Measurements from ENCODE around the gene PIAS1. TPM values are rescaled to one million over a fixed set of nuclear protein-coding genes. Genes with fewer than 3 reads are reported as not detected.

The PIAS1 gene
- total RNA-seq, 1 experiment from 2014 or later = 25.9 TPM

DNA sequence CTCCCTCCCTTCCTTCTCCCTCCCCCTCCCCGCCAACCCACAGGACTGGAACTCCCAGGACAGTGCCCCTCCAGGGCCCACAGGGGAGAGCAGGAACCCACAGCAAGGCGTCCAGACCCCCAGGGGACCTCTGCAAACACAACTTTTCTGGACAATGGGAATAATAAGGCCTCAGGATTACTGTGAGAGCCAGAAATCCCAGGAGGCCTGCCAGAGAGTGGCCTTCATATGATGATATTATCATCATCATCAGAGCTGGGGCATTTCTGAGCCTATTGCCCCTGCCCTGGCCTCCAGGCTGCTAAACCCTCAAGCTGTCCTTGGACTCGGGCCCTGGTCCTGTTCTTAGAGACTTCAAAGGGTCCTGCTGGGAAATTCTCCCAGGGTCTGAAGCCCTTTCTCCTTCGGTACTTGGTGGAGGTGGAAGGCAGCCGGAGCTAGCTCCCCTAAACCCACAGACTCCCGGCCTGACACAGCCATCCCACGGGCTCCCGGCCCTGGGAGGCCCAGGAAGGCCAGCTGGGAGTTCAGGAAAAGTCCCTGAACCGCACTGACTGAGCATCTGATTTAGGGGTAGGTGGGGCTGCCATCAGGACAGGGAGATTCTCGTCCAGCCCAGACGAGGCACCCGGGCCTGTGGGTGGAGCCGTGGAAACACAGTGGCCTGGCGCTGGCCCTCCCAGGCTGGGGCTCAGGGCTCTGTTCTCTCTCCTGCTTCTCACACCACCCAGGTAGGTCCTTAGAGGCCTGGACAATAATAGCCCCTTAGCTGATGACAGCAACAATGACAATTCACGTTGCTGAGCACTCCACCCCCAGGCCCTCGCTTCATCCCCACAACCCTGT lies 146.1 kb downstream of the PIAS1 start:
- BruUV-seq (replicated peaks) = no TSS peak
- Histone ChIP-seq H3K9me3 (ENCODE audit: control insufficient read depth in 1 of 2, insufficient read depth in 1 of 2, low read depth in 1 of 2, low read length in 2 of 2) (no peaks in the 10 kb centered on the region), H3K4me1 (ENCODE audit: control insufficient read depth in 1 of 2, insufficient read depth in 2 of 2, low read length in 2 of 2) (peaks cover 3 to 5% of the 10 kb centered on the region in 2 experiments; a peak in 2 of 4 replicates), H3K4me3 (replicated peaks in 1 of 2; ENCODE audit: low read depth in 1 of 2, low read length in 2 of 2) (no peak overlapping the region), H3K4me2 (ENCODE audit: low read length) (no peak overlapping the region), H2AFZ (ENCODE audit: low read depth, low read length, poor library complexity, severe bottlenecking) (no peak overlapping the region), H3K79me2 (ENCODE audit: insufficient read depth, low read length) (peaks cover 20% of the 10 kb centered on the region; the same call in 1 of the 2 replicates), H3K36me3 (ENCODE audit: control insufficient read depth in 1 of 2, insufficient read depth in 2 of 2, low read length in 2 of 2) (0 out of 4 replicates have a peak, but pooled peaks cover 0 to 3% of the 10 kb centered on the region in 2 experiments), H4K20me1 (ENCODE audit: insufficient read depth) (no peaks in the 10 kb centered on the region), H3K9me2 (ENCODE audit: insufficient read depth) (no peaks in the 10 kb centered on the region), H3K9ac (ENCODE audit: low read length) (no peak overlapping the region), H3K27ac (ENCODE audit: low read depth, low read length) (no peak overlapping the region), H3K27me3 (ENCODE audit: insufficient read depth, low read length) (no peaks in the 10 kb centered on the region)
- ATAC-seq (no peak), DNase-seq (ENCODE audit: low read depth, low spot score) (no peak)
- POLR2A ChIA-PET = no interaction called here
- CTCF ChIA-PET = no interaction called here
- RAD21 ChIA-PET (ENCODE audit: low non-redundant PET in 1 of 2, low total read pairs in 2 of 2, uncharacterized antibody in 2 of 2, unreplicated experiment in 2 of 2) = no interaction called here
- TF ChIP-seq, protein P1, sequence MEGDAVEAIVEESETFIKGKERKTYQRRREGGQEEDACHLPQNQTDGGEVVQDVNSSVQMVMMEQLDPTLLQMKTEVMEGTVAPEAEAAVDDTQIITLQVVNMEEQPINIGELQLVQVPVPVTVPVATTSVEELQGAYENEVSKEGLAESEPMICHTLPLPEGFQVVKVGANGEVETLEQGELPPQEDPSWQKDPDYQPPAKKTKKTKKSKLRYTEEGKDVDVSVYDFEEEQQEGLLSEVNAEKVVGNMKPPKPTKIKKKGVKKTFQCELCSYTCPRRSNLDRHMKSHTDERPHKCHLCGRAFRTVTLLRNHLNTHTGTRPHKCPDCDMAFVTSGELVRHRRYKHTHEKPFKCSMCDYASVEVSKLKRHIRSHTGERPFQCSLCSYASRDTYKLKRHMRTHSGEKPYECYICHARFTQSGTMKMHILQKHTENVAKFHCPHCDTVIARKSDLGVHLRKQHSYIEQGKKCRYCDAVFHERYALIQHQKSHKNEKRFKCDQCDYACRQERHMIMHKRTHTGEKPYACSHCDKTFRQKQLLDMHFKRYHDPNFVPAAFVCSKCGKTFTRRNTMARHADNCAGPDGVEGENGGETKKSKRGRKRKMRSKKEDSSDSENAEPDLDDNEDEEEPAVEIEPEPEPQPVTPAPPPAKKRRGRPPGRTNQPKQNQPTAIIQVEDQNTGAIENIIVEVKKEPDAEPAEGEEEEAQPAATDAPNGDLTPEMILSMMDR (IDR thresholded peaks at IDR 0.05 in 2 of 3, conservative IDR thresholded peaks at IDR 0.05 in 1 of 3; ENCODE audit: borderline replicate concordance in 1 of 3, insufficient read depth in 1 of 3, low read depth in 2 of 3, low read length in 2 of 3) = no peak
- no peak for TF ChIP-seq EGR1 (IDR thresholded peaks at IDR 0.05; ENCODE audit: low read depth)
- no peak for TF ChIP-seq EZH2phosphoT487 (IDR thresholded peaks at IDR 0.05; ENCODE audit: borderline replicate concordance)
- no peak for TF ChIP-seq TCF7L2 (IDR thresholded peaks at IDR 0.05; ENCODE audit: borderline replicate concordance, extremely low read depth, insufficient read depth, insufficient read length)
- TF ChIP-seq ELF1 (IDR thresholded peaks at IDR 0.05; ENCODE audit: borderline replicate concordance, low read depth) = no peak
- TF ChIP-seq, protein P2, sequence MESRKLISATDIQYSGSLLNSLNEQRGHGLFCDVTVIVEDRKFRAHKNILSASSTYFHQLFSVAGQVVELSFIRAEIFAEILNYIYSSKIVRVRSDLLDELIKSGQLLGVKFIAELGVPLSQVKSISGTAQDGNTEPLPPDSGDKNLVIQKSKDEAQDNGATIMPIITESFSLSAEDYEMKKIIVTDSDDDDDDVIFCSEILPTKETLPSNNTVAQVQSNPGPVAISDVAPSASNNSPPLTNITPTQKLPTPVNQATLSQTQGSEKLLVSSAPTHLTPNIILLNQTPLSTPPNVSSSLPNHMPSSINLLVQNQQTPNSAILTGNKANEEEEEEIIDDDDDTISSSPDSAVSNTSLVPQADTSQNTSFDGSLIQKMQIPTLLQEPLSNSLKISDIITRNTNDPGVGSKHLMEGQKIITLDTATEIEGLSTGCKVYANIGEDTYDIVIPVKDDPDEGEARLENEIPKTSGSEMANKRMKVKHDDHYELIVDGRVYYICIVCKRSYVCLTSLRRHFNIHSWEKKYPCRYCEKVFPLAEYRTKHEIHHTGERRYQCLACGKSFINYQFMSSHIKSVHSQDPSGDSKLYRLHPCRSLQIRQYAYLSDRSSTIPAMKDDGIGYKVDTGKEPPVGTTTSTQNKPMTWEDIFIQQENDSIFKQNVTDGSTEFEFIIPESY (IDR thresholded peaks at IDR 0.05; ENCODE audit: extremely low read depth, insufficient replicate concordance, low read length) = no peak
- TF ChIP-seq ZFX (IDR thresholded peaks at IDR 0.05) = no peak
- TF ChIP-seq, protein P3, sequence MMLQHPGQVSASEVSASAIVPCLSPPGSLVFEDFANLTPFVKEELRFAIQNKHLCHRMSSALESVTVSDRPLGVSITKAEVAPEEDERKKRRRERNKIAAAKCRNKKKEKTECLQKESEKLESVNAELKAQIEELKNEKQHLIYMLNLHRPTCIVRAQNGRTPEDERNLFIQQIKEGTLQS (IDR thresholded peaks at IDR 0.05) = no peak
- TF ChIP-seq ZNF274 (IDR thresholded peaks at IDR 0.05; ENCODE audit: low read depth, low read length) = no peak
- TF ChIP-seq JUND (IDR thresholded peaks at IDR 0.05) = no peak
- TF ChIP-seq CEBPB (IDR thresholded peaks at IDR 0.05; ENCODE audit: low read depth) = no peak
- TF ChIP-seq SIN3A (IDR thresholded peaks at IDR 0.05; ENCODE audit: low read depth) = no peak
- intact Hi-C loops (cut with micrococcal nuclease) = no loop called here

Data from HCT116 (cell line).